Measurements from ENCODE around the gene BDKRB2.

Gene BDKRB2

DNA sequence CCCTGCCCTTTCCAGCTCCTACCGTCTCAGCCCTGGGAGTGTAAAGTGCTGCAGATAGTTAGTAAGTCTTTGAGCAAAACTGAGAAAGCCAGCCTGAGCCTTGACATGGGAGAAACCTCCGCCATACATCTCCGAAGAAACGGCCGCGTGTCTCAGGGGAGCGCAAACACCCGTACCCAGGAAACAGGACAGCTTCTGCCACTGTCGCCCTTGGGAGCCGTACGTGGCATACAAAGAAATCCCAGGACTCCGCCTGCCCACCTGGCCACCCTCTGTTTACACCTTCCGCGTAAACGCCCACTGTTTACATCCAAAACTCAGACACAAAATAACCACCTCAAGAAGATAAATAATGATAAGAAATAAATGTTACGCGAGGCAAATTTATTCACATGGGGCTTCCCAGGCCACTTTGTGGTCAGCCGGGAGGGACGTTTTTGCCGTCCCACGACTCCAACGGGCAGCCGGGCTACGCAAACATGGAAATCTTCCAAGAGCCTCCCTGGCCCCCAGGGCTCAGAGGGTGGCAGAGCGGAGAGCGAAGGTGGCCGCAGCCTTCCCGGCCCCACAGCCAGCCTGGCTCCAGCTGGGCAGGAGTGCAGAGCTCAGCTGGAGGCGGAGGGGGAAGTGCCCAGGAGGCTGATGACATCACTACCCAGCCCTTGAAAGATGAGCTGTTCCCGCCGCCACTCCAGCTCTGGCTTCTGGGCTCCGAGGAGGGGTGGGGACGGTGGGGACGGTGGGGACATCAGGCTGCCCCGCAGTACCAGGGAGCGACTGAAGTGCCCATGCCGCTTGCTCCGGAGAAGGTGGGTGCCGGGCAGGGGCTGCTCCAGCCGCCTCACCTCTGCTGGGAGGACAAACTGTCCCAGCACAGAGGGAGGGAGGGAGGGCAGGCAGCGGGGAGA lies at the start of gene BDKRB2:
TSS of gene BDKRB2 (plus strand) at position 689 of the 908 bp plus-strand sequence. CDS start 32,269 bp downstream, outside the sequence.
- no peaks in the 10 kb centered on the region for H3K36me3 ChIP-seq
- no peaks in the 10 kb centered on the region for H3K9me3 ChIP-seq (ENCODE audit: severe bottlenecking)
- no peaks in the 10 kb centered on the region for H3K27me3 ChIP-seq (ENCODE audit: insufficient read depth, low read depth, severe bottlenecking)
- TF ChIP-seq, protein P1, sequence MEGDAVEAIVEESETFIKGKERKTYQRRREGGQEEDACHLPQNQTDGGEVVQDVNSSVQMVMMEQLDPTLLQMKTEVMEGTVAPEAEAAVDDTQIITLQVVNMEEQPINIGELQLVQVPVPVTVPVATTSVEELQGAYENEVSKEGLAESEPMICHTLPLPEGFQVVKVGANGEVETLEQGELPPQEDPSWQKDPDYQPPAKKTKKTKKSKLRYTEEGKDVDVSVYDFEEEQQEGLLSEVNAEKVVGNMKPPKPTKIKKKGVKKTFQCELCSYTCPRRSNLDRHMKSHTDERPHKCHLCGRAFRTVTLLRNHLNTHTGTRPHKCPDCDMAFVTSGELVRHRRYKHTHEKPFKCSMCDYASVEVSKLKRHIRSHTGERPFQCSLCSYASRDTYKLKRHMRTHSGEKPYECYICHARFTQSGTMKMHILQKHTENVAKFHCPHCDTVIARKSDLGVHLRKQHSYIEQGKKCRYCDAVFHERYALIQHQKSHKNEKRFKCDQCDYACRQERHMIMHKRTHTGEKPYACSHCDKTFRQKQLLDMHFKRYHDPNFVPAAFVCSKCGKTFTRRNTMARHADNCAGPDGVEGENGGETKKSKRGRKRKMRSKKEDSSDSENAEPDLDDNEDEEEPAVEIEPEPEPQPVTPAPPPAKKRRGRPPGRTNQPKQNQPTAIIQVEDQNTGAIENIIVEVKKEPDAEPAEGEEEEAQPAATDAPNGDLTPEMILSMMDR (IDR thresholded peaks at IDR 0.05; ENCODE audit: low read depth, low read length) = no peak
- H3K27ac ChIP-seq = peak within 1 kb of the TSS; percentile 3; the same call in 1 of the 2 replicates
- peak; percentile 78 for DNase-seq
- peak within 1 kb of the TSS; percentile 28 for H3K4me3 ChIP-seq (ENCODE audit: low read depth, low read length)

- no peaks in the 10 kb centered on the region for H3K27me3 ChIP-seq (ENCODE audit: insufficient read depth, low read depth, severe bottlenecking)
- no peaks in the 10 kb centered on the region for H3K36me3 ChIP-seq
These were observed 49.7 kb upstream of the BDKRB2 start for GRCh38 chr14:96154900-96155299.

DNA sequence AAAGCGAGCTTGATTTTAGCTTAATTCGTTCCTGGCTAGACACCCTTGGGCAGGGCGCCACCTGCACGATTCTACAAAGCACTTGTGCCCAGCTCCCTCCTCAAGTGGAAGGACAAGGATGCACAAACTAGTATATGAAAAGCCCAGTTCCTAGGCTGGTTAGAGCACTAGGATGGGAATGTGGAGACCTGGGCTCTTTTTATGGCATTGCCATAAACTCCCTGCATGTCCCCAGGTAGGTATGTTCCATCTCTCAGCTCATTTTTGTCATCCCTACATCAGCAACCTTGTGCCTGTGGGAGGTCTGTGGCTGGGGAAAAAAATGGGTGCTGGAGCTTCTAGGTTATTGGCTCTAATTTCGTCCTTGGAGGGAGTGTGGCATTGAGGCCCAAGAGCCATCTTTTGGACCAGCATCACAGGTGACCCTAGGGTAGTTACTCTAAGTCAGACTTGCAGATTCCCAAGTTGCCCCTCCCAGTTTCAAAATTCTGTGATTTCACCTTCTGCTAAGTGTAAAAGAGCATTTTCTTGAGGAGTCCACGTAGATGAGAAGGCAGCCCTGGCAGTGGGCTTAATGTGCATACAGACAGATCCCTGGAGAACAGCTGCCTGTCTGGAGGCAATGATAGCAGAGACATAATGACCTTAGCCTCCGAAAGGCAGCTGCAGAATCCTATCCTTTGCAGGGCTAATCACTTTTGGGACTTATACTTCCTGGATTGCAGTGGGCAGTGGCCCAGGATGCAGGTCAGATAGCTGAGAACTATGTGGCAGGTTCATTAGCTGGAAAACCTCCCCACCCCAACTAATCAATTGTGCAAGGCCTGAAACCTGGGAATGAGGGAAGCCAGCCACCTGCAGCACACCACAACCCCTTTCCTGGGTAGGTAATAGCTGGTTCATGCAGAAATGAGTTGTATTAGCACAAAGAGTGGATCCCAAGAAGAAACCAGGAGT lies 47.6 kb upstream of the BDKRB2 start:
- H3K27me3 ChIP-seq (ENCODE audit: insufficient read depth, low read depth, severe bottlenecking) = no peaks in the 10 kb centered on the region
- no peaks in the 10 kb centered on the region for H3K9me3 ChIP-seq (ENCODE audit: severe bottlenecking)
- H3K27ac ChIP-seq = no peak overlapping the region
- DNase-seq = peak; percentile 41
- no peaks in the 10 kb centered on the region for H3K36me3 ChIP-seq
- TF ChIP-seq, protein P1 (IDR thresholded peaks at IDR 0.05; ENCODE audit: low read depth, low read length) = no peak
- H3K4me3 ChIP-seq (ENCODE audit: low read depth, low read length) = no peak overlapping the region

More at GRCh38 chr14:96154900-96155299, 49.7 kb upstream of the BDKRB2 start:
- DNase-seq = no peak
- Histone ChIP-seq H3K9me3 (ENCODE audit: severe bottlenecking) (no peaks in the 10 kb centered on the region), H3K4me3 (ENCODE audit: low read depth, low read length) (no peak overlapping the region), H3K27ac (no peak overlapping the region)
- TF ChIP-seq, protein P1 (IDR thresholded peaks at IDR 0.05; ENCODE audit: low read depth, low read length) = no peak

- Histone ChIP-seq H3K27ac (no peak overlapping the region), H3K4me3 (ENCODE audit: low read depth, low read length) (no peak overlapping the region), H3K36me3 (no peaks in the 10 kb centered on the region), H3K27me3 (ENCODE audit: insufficient read depth, low read depth, severe bottlenecking) (no peaks in the 10 kb centered on the region), H3K9me3 (ENCODE audit: severe bottlenecking) (no peaks in the 10 kb centered on the region)
- TF ChIP-seq, protein P1 (IDR thresholded peaks at IDR 0.05; ENCODE audit: low read depth, low read length) = no peak
- no peak for DNase-seq
These were observed 45.9 kb upstream of the BDKRB2 start for GRCh38 chr14:96158735-96159134.

- no peak for DNase-seq
- Histone ChIP-seq H3K4me3 (ENCODE audit: low read depth, low read length) (no peak overlapping the region), H3K9me3 (ENCODE audit: severe bottlenecking) (no peaks in the 10 kb centered on the region), H3K27me3 (ENCODE audit: insufficient read depth, low read depth, severe bottlenecking) (no peaks in the 10 kb centered on the region), H3K27ac (no peak overlapping the region), H3K36me3 (no peaks in the 10 kb centered on the region)
- TF ChIP-seq, protein P1 (IDR thresholded peaks at IDR 0.05; ENCODE audit: low read depth, low read length) = no peak
These were observed 44.3 kb upstream of the BDKRB2 start for GRCh38 chr14:96160076-96160912.

All from WERI-Rb-1 (cell line).